OCI-LY7 (cell line): ENCODE results near the gene RAD51B. TPM values are rescaled to one million over a fixed set of nuclear protein-coding genes. Genes with fewer than 3 reads are reported as not detected.

Source experiments
- BruUV-seq: library from RNA; stranded (reverse); fragments of 400-500 nt; replicated peaks from 2 replicates; lab custom pipeline; 2021; lab: Mats Ljungman, UMichigan
- CTCF ChIA-PET: fragments of 300-600 bp; sonication (Branson Sonifier 250); formaldehyde crosslinking; loops from one replicate; lab custom pipeline; 2022; ENCODE audit warnings: antibody characterized with exemption; ENCODE audit not compliant: unreplicated experiment; lab: Charles Lee
- POLR2A ChIA-PET: fragments of 300-600 bp; sonication (Branson Sonifier 250); formaldehyde crosslinking; loops from one replicate; lab custom pipeline; 2022; ENCODE audit warnings: antibody characterized with exemption; lab: Charles Lee
- DNase-seq: peaks from one replicate; pipeline ENCODE4 v3.0.0-alpha.2; 2015; ENCODE audit warnings: low spot score
- H2AFZ ChIP-seq: fragments of 200-600 bp; sonication (generic), shearing (Covaris generic); 2 replicates; pipeline ENCODE4 v1.6.1; 2014; ENCODE audit warnings: mild to moderate bottlenecking, antibody characterized with exemption, low read length, moderate library complexity
- H3K27ac ChIP-seq: fragments of 200-600 bp; sonication (generic); 2 replicates; pipeline ENCODE4 v1.5.1; 2014; ENCODE audit warnings: mixed run types, low read depth, mild to moderate bottlenecking, moderate library complexity, low read length, inconsistent platforms; ENCODE audit not compliant: poor library complexity, severe bottlenecking
- H3K36me3 ChIP-seq: fragments of 200-600 bp; sonication (generic); 2 replicates; pipeline ENCODE4 v1.6.1; 2014; ENCODE audit warnings: mild to moderate bottlenecking, antibody characterized with exemption, low read length, moderate library complexity, mixed read lengths; ENCODE audit not compliant: insufficient read depth
- H3K4me1 ChIP-seq: fragments of 200-600 bp; sonication (generic); 2 replicates; pipeline ENCODE4 v1.5.1; 2014; ENCODE audit warnings: mild to moderate bottlenecking, low read length; ENCODE audit not compliant: insufficient read depth, poor library complexity, severe bottlenecking
- H3K4me2 ChIP-seq: fragments of 200-600 bp; sonication (generic); 2 replicates; pipeline ENCODE4 v1.6.1; 2014; ENCODE audit warnings: mild to moderate bottlenecking, low read length
- H3K4me3 ChIP-seq: fragments of 200-600 bp; sonication (generic); 2 replicates; pipeline ENCODE4 v1.5.1; 2014; ENCODE audit warnings: mild to moderate bottlenecking, low read depth, low read length; ENCODE audit not compliant: poor library complexity, severe bottlenecking
- H3K79me2 ChIP-seq: fragments of 200-600 bp; sonication (generic); 2 replicates; pipeline ENCODE4 v1.6.1; 2016; ENCODE audit warnings: low read depth, mild to moderate bottlenecking, low read length, moderate library complexity, mixed read lengths; ENCODE audit not compliant: insufficient read depth
- H3K9me2 ChIP-seq: fragments of 200-600 bp; sonication (generic); 2 replicates; pipeline ENCODE4 v1.6.1; 2016; ENCODE audit warnings: mild to moderate bottlenecking, low read length, mixed read lengths; ENCODE audit not compliant: insufficient read depth
- H3K9me3 ChIP-seq: fragments of 200-600 bp; sonication (generic); 2 replicates; pipeline ENCODE4 v1.6.1; 2014; ENCODE audit warnings: mild to moderate bottlenecking, mixed run types, low read length, mixed read lengths
- H4K20me1 ChIP-seq: fragments of 200-600 bp; sonication (generic); 2 replicates; pipeline ENCODE4 v1.6.1; 2014; ENCODE audit warnings: mild to moderate bottlenecking, antibody characterized with exemption, low read length, moderate library complexity, mixed read lengths; ENCODE audit not compliant: insufficient read depth
- EZH2phosphoT487 ChIP-seq: fragments of 200-600 bp; sonication (generic); IDR thresholded peaks from 2 replicates; pipeline ENCODE4 v1.6.1; 2018; ENCODE audit warnings: low read depth, borderline replicate concordance, mild to moderate bottlenecking, mixed run types, antibody characterized with exemption, low read length, moderate library complexity, mixed read lengths
- intact Hi-C: fragments of 100-400 bp; cut with micrococcal nuclease; formaldehyde crosslinking; loops from one replicate; pipeline ENCODE4 v1.10.0; 2022; ENCODE audit not compliant: unreplicated experiment
- total RNA-seq, 2 experiments: library from RNA; depleted of rRNA in 1 of 2; stranded (reverse); fragments of >200 nt in 1 of 2; shearing (Covaris generic) in 1 of 2; gene quantifications; 2 replicates each; pipeline ENCODE4 v1.2.3, GENCODE V29; 2014 to 2022
- TF ChIP-seq, protein P1 (sequence below): fragments of 200-600 bp; sonication (generic); conservative IDR thresholded peaks from 2 replicates; pipeline ENCODE4 v1.5.1; 2014; ENCODE audit warnings: mild to moderate bottlenecking, antibody characterized with exemption, low read length, moderate library complexity, mixed read lengths

Gene RAD51B
- total RNA-seq, 2 experiments from 2014 or later: 41.4 to 89.9 TPM

DNA sequence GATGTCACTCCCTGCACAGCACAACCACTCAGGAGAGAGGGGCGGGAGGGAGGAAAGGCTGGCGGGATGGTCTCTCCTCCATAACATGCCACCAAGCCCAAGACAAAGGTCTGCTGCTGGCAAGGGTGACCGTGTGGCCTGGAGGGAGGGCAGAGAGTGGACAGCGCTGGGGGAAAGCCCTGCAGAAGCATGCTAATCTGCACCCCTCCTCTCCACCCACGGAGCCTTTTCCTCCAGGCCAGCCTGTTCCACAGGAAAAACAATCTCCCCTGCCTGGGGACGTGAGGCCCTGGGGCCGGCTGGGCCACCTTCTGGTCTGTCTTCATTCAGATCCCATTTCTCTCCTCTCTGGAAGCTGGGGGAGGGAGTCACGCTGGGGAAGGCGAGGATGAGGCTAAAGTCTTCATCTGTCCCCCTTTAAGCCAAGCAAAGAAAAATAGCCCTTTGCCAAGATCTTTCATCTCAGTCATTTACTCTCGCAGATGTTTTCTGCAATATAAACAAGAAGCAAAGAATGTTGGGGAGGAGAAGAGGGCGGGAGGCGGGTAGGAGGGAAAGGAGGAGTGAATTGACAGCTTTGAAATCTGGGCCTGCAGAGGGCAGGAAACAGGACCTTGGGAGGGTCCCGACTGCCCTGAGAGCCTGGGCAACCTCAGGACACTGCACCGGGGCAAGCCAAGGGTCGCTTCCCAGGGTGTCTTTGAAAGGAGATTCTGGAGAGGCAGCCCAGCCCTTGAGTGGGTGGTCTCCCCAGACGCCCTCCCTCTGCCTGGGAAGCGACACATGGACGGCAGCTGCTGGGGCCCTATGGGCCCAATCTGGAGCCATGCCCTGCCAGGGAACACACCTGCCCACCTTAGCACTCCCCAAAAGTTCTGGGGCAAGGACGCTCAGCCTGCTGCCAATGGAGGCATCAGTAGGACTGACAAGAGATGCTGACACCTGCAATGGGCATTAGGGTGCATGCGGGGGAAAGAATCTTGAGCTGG, 839.7 kb downstream of the RAD51B start:
- H3K79me2 ChIP-seq: no peaks in the 10 kb centered on the region
- H3K36me3 ChIP-seq: no peaks in the 10 kb centered on the region
- no peaks in the 10 kb centered on the region for H4K20me1 ChIP-seq
- H3K4me2 ChIP-seq: no peak overlapping the region
- BruUV-seq: no TSS peak
- H3K4me1 ChIP-seq: no peaks in the 10 kb centered on the region
- no peak overlapping the region for H3K4me3 ChIP-seq
- no peak for DNase-seq
- intact Hi-C loops: no loop called here
- H3K9me2 ChIP-seq: no peaks in the 10 kb centered on the region
- POLR2A ChIA-PET: interaction anchor here (1.4 kb wide), 1 partner anchor 26 kb away, joined by 5 read pairs; no protein-coding TSS in a partner anchor
- TF ChIP-seq, protein P1, sequence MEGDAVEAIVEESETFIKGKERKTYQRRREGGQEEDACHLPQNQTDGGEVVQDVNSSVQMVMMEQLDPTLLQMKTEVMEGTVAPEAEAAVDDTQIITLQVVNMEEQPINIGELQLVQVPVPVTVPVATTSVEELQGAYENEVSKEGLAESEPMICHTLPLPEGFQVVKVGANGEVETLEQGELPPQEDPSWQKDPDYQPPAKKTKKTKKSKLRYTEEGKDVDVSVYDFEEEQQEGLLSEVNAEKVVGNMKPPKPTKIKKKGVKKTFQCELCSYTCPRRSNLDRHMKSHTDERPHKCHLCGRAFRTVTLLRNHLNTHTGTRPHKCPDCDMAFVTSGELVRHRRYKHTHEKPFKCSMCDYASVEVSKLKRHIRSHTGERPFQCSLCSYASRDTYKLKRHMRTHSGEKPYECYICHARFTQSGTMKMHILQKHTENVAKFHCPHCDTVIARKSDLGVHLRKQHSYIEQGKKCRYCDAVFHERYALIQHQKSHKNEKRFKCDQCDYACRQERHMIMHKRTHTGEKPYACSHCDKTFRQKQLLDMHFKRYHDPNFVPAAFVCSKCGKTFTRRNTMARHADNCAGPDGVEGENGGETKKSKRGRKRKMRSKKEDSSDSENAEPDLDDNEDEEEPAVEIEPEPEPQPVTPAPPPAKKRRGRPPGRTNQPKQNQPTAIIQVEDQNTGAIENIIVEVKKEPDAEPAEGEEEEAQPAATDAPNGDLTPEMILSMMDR: no peak
- TF ChIP-seq EZH2phosphoT487: no peak
- H2AFZ ChIP-seq: no peak overlapping the region
- no peaks in the 10 kb centered on the region for H3K9me3 ChIP-seq
- CTCF ChIA-PET: no interaction called here
- H3K27ac ChIP-seq: no peak overlapping the region

DNA sequence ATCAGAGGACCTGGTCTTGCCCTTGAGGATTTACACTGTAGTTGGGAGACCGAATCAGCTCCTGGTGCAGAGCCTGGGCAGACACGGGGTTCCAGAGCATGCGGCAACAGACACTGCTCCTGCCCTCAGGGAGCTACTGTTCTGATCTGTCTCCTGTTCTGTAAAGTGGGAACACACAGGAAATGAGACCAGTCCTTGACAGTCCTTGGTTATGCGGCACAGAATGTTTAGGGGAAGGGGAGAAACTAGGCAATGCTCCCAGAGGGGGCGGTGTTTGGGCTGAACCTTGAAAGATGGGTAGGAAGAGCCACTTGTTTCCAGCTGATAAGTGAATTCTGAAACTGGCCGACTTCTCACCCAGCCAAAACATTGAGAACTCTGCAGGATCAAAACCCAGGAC, 840.9 kb downstream of the RAD51B start:
- Histone ChIP-seq H3K4me1 (no peaks in the 10 kb centered on the region), H2AFZ (no peak overlapping the region), H3K4me3 (no peak overlapping the region), H3K9me2 (no peaks in the 10 kb centered on the region), H3K36me3 (no peaks in the 10 kb centered on the region), H3K4me2 (no peak overlapping the region), H3K9me3 (no peaks in the 10 kb centered on the region), H3K79me2 (no peaks in the 10 kb centered on the region), H3K27ac (no peak overlapping the region), H4K20me1 (no peaks in the 10 kb centered on the region)
- no peak for TF ChIP-seq EZH2phosphoT487
- TF ChIP-seq, protein P1: no peak
- no TSS peak for BruUV-seq
- ChIA-PET POLR2A (interaction anchor here (0.6 to 1.4 kb wide), 3 partner anchors 10 to 1305 kb away, joined by 3 to 5 read pairs (median 3); no protein-coding TSS in a partner anchor), CTCF (no interaction called here)
- no peak for DNase-seq
- intact Hi-C loops: no loop called here
